Muscle of arm (tissue), 12 donors: Measurements from ENCODE around the gene MRFAP1L1. TPM values are rescaled to one million over a fixed set of nuclear protein-coding genes. Genes with fewer than 3 reads are reported as not detected.

Source experiments
- DNase-seq: peaks from one replicate; pipeline ENCODE4 v3.0.0-alpha.2; 2013
- polyA plus RNA-seq, 12 donors: library from polyadenylated mRNA; unstranded; fragments of 120-200 nt; gene quantifications; one replicate each; pipeline ENCODE4 v1.2.1, GENCODE V29; 2013; ENCODE audit not compliant: insufficient read length in 12 of 12

The MRFAP1L1 gene
- polyA plus RNA-seq, 12 donors = 50.4 to 76.4 (median 58.7) TPM; not detected in 1

DNA sequence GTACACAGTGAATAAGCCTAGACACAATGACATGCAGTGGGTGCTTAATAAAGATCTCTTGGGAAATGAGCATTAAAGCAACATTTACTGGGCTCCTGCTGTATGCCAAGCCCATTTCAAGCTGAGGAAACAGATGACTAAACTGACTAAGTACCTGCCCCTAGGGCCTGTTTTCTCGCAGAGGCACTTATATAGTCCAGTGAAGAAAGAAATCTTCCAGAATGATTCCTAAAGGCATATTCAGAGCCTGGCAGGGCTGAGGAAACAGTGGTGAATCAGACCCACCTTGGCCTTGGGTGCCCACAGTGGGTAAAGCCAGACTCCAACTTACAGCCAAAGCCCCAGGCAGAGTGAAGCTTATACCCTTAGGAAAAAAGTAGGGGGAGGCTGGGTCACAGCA lies 38.0 kb downstream of the MRFAP1L1 start:
- DNase-seq = no peak

GRCh38 chr4:6668391-6668790 lies 41.3 kb downstream of the MRFAP1L1 start:
- DNase-seq = no peak

DNA sequence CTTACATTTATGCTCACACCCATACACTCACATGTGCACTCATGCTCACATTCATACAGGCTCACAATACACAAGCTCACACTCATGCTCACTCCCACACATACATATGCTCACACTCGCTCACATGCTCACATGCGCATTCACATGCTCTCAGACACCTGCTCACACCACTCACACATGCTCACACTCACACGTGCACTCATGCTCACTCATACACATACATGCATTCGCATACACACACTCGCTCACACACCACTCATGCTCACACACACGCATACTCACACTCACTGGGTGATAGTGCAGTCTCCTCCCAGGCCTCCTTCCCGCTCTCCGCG lies 44.4 kb downstream of the MRFAP1L1 start:
- DNase-seq = no peak

DNA sequence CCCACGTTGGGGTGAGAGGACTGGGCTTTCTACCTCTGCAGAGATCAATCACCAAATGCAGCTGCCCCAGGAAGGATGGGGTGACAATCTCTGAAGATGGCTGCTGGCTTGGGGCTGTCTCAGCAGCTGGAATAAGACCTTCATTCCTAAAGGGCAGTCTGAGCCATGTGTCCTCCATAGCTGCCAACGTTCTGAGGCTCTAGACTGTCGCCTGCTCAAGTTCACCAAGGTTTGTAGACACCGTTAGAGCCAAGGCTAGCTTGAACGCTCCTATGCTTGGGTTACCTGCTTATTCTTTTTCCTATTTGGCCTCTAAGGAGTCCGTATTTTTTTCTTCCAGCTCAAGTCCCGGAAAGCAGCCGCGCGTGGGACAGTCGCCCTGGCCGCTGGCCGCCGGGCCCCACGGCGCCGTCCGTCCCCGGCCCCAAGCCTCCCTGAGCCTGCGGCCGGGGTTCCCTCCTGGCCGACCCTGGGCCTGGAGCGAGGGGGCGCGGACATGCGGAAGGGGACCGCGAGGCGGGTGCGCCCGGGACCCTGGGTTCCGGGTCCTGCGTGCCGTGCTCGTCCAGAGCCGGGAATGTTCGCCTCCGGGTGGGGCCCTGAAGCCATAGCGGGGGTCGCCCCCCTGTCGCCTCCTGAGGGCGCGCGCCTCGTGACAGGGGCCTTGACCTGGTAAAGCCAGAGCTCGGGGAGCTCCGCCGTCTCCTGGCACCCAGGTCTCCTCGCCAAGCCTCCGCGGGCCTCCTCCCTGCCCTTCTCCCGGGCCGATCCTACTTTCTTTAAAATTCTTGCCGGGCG lies 45.9 kb downstream of the MRFAP1L1 start:
- no peak for DNase-seq

- DNase-seq = no peak
Measured at GRCh38 chr4:6662591-6662990, 47.1 kb downstream of the MRFAP1L1 start.

DNA sequence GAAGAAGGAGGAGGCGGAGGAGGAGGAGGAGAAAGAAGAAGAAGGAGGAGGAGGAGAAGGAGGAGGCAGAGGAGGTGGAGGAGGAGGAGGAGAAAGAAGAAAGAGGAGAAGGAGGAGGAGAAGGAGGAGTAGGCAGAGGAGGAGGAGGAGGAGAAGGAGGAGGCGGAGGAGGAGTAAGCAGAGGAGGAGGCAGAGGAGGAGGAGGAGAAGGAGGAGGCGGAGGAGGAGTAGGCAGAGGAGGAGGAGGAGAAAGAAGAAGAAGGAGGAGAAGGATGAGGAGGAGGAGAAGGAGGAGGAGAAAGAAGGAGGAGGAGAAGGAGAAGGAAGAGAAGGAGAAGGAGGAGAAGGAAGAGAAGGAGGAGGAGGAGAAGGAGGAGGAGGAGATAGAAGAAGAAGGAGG lies 49.2 kb downstream of the MRFAP1L1 start:
- DNase-seq = no peak

DNA sequence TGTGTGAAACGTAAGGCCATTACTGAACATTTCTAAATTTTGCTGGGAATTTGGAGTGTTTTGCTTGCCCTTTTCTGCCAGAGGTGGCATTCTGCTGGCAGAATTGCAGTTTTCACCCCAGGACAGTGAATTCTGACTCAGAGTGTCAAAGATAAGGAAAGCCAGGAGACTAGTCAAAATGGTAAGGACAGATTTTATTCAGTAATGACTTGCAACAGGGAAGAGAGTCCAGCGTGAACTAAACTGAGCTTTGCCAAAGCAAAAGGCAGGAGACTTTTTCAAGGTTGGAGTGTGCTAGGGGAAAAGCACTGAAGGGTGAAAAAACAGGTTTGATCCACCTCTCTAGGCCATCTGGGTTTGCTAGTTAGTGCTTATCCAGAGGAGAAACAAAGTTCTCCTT lies 49.8 kb downstream of the MRFAP1L1 start:
- no peak for DNase-seq

GRCh38 chr4:6658597-6659075 lies 51.0 kb downstream of the MRFAP1L1 start:
- DNase-seq = no peak

GRCh38 chr4:6658209-6658595 lies 51.5 kb downstream of the MRFAP1L1 start:
- DNase-seq = no peak

Other genes with a start within 250 kb of the MRFAP1L1 start
- gene PPP2R2C, start 237.3 kb downstream of the MRFAP1L1 start, polyA plus RNA-seq = 10 to 100 TPM in 1 of 12 donors, 1 to 10 TPM in 2, under 1 TPM in 7, not detected in 2; 0.19 to 14.3 (median 0.27) TPM
- gene MAN2B2, start 134.7 kb downstream of the MRFAP1L1 start, polyA plus RNA-seq = 10 to 100 TPM in 2 of 12 donors, 1 to 10 TPM in 9, not detected in 1; 5.4 to 19.5 (median 7.5) TPM
- 100 to 1,000 TPM in 11 of 12 donors, not detected in 1; 207 to 331 (median 247) TPM for gene MRFAP1, start 69.2 kb downstream of the MRFAP1L1 start, polyA plus RNA-seq
- 1 to 10 TPM in 9 of 12 donors, under 1 TPM in 1, not detected in 2; 0.93 to 5.5 (median 1.6) TPM for gene S100P, start 16.0 kb downstream of the MRFAP1L1 start, polyA plus RNA-seq
- gene BLOC1S4, start 6.3 kb upstream of the MRFAP1L1 start, polyA plus RNA-seq = 10 to 100 TPM in 2 of 12 donors, 1 to 10 TPM in 9, not detected in 1; 6.0 to 13.6 (median 7.5) TPM
- 10 to 100 TPM in 11 of 12 donors, not detected in 1; 18.7 to 25.5 (median 23.3) TPM for gene KIAA0232, start 72.9 kb upstream of the MRFAP1L1 start, polyA plus RNA-seq
- 10 to 100 TPM in 11 of 12 donors, not detected in 1; 25.9 to 44.0 (median 41.0) TPM for gene TBC1D14, start 200.0 kb upstream of the MRFAP1L1 start, polyA plus RNA-seq